GM15510 (cell line): Measurements from ENCODE around the gene PLXNB1.

Experiments
- POLR2A ChIP-seq: IDR thresholded peaks from 3 replicates; pipeline ENCODE4 v1.6.1; 2011; ENCODE audit warnings: borderline replicate concordance; ENCODE audit not compliant: insufficient read length; ENCODE audit errors: extremely low read depth

The PLXNB1 gene

GRCh38 chr3:48441940-48442339, 12.1 kb upstream of the PLXNB1 start:
- no peak for TF ChIP-seq POLR2A

DNA sequence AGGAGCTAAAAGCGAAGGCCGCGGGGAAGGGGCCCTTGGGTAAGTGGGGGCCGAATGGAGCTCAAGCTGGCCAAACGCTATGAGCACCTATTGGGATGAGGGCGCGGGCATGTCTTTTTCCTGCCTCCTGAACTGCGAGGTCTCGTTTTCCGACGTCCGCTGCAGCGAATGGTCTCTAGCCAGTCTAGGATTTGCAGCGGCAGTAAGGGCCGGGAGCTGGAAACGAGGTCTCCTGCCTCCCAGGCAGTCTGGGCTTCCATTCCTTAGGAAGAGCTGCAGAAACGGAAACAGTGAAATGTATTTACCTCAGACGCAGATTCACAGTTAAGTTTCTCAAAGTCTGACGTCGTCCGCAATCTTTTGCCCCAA, 10.7 kb upstream of the PLXNB1 start:
- TF ChIP-seq POLR2A, result no peak

DNA sequence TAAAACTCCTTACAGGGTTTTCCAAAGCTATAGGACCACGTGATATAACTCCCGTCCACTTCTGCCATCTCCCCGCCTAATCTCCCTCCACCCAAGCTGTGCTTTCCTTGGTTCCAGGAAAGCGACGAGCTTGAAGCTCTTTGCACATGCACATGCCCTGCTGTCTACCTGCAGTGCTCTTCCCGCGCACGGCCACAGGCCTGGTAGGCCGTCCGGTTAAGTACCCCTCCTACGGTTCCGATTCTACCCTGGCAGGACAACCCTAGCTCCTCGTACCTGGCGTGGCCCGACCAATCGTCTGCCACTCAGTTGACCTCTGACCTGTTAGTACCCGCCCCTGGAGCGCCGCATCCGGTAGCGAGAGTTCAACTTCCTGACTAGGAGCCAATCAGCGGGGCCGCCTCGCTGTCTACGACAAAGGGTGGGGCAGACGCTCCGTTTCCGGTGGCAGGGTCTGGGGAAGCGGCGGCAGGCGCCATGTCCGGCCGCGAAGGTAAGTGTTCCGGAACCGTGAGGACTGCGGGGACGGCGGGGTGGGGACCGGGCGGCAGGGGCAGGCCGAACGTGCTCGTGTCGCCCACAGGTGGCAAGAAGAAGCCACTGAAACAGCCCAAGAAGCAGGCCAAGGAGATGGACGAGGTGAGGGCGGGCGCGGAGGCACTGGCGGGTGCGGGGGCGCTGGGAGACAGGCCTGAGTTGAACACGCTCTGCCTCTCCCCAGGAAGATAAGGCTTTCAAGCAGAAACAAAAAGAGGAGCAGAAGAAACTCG, 10.1 kb upstream of the PLXNB1 start, which contains the start of the genes CCDC51 and TMA7:
Gene CCDC51 (minus strand): TSS at position 300 of the 770 bp plus-strand sequence. CDS start 4,991 bp downstream, outside the sequence.
Gene TMA7 (plus strand): TSS at position 438 of the 770 bp plus-strand sequence. CDS start 40 bp downstream, at position 478.
- TF ChIP-seq POLR2A, result peak; percentile 77

DNA sequence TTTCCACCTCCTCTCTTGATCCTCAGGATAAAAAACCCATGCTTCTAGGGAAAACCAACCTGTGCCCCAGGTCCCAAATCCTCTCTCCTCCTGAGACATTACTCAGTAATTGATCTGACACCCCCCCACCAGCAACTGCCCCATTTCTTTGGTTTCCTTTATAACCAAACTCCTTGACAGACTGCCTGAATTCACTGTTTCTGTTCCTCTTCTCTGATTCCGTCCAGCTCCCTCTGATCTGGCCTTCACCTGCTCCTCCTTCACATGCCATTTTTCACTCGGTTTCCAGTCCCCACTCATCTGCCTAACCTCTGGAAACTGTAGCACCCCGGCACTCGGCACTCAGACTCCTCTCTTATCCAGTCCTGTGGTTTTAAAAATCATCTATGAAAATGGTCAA, 7.9 kb upstream of the PLXNB1 start:
- TF ChIP-seq POLR2A, result no peak

DNA sequence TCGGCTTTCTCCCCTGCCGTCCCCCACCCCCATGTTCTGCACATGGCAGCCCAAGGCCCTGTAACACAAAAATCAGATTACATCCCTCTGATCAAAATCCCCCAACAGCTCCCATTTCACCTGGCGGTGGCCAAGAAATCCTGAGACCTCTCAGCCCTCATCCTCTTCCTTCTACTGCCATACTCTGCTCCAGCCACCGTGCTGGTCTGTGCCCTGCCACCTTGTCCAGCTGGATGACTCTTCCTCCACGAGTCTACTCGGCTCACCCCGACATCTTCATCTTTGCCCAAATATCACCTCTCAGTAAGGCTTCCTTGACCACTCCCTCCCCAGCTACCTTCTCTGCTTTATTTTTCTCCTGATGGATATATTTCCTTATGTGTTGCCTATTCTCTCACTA, 7.0 kb upstream of the PLXNB1 start:
- no peak for TF ChIP-seq POLR2A

GRCh38 chr3:48436477-48436787, 6.5 kb upstream of the PLXNB1 start:
- no peak for TF ChIP-seq POLR2A

DNA sequence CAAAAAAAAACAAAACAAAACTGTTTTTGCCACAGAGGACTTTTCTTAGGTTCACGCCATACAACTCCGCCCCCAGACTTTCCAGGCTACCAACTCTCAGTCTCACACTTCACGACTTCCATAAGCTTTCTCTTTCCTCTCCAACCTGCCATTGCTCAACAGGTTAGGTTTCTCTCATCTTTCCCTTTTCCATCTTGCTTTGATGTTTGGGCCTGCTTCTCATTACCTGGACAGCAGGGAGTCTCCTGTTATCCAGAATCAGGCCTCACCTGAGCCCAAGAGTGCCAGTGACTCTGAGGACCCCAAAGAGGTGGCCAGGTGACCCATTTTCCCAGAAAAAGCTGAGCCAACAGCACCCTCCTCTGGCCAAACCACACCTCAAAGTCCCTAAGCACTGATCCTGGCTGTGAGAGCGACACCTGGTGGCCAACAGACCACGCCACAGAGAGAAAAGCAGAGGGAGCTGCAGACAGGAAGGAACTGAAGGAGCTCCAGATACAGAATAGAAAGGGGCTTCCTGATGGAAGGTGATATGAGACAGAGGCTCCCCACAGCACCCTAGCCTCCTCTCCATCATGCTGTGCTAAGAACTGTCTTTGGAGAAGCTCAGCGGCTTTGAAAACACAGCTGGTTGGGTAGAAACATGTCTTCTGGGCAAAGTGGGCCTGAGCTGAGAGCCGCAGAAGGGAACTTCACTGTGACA, 6.0 kb upstream of the PLXNB1 start:
- TF ChIP-seq POLR2A, result no peak

- no peak for TF ChIP-seq POLR2A
These were observed 5.3 kb upstream of the PLXNB1 start for GRCh38 chr3:48435223-48435595.

GRCh38 chr3:48434591-48435222, 4.8 kb upstream of the PLXNB1 start:
- no peak for TF ChIP-seq POLR2A

- no peak for TF ChIP-seq POLR2A
These were observed 3.7 kb upstream of the PLXNB1 start for GRCh38 chr3:48433472-48434118.

DNA sequence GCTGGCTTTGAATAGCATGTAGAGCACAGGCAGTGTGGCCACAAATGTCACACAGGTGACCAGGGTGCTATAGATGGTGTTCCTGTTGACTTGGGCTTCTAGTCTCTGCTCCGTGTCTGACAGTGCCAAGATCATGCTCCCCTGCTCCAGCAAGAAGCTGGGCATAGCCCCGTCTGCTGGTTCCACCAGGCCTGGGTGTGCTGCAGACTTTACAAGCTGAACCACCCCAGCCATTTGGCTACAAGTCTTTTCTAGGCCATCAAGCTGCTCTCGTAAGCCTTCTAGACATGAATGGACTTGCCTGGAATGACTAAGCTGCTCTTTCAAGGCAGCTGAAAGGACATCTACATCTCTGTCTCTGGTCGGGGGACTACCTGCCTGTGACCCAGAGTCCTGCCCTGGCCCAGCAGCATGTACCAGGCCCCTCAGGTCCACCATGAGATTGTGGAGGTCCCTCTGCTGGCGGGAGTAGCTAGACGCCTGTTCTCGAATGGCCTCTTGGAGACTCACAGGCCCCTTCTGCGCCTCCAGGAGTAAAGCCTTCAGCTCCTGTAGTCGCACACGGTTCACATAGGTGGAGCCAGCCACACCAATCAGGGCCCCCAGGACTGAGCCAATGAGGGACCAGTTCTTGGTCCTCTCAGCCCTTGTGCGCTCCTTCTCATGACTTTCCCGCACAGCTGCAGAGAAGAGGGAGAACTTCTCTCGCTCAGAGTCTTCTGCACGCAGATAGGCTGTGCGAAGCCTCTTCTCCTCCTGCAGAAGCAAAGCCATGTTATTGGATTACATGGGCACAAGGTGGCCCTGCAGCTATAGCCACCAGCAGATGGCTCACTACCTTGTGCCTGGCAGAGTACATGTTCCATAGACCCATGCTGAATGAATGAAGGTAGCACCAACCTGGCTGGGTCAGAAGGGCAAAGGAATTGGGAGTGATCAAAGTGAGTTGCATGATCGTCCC, 2.8 kb upstream of the PLXNB1 start:
- no peak for TF ChIP-seq POLR2A

GRCh38 chr3:48431224-48432029, 1.5 kb upstream of the PLXNB1 start:
- no peak for TF ChIP-seq POLR2A

- no peak for TF ChIP-seq POLR2A
These were observed 819 bp upstream of the PLXNB1 start for GRCh38 chr3:48430708-48431101.
